GM12878 (cell line): Measurements from ENCODE around the gene KATNBL1. TPM values are rescaled to one million over a fixed set of nuclear protein-coding genes. Genes with fewer than 3 reads are reported as not detected.

Experiments
- BCL3 ChIP-seq: IDR thresholded peaks from 2 replicates; pipeline ENCODE4 v1.6.1; 2011; ENCODE audit warnings: borderline replicate concordance, low read depth, mild to moderate bottlenecking, moderate library complexity, low read length; ENCODE audit not compliant: insufficient read depth, poor library complexity, severe bottlenecking
- CUX1 ChIP-seq: IDR thresholded peaks from 2 replicates; pipeline ENCODE4 v1.6.1; 2012; ENCODE audit warnings: improper control_type of control experiment, low read depth, low read length; ENCODE audit not compliant: insufficient replicate concordance
- DPF2 ChIP-seq: fragments of 450-650 bp; IDR thresholded peaks from 2 replicates; pipeline ENCODE4 v1.6.1; 2017; ENCODE audit warnings: mild to moderate bottlenecking
- E2F8 ChIP-seq: fragments of 450-650 bp; IDR thresholded peaks from 2 replicates; pipeline ENCODE4 v1.6.1; 2018; ENCODE audit warnings: mild to moderate bottlenecking, low read depth, moderate library complexity; ENCODE audit not compliant: partially characterized antibody
- E4F1 ChIP-seq: fragments of 450-650 bp; IDR thresholded peaks from 2 replicates; pipeline ENCODE4 v1.6.1; 2018; ENCODE audit warnings: borderline replicate concordance, mild to moderate bottlenecking; ENCODE audit not compliant: partially characterized antibody
- EGR1 ChIP-seq, 2 experiments: IDR thresholded peaks; 1 replicate in 1 of 2; 2 replicates in 1 of 2; pipeline ENCODE4 v1.6.1; 2011 to 2012; ENCODE audit warnings: low read depth in 2 of 2, low read length in 2 of 2, borderline replicate concordance in 1 of 2, mild to moderate bottlenecking in 1 of 2, moderate library complexity in 1 of 2
- ELK1 ChIP-seq: IDR thresholded peaks from 2 replicates; pipeline ENCODE4 v1.6.1; 2012; ENCODE audit warnings: low read depth, low read length, improper control_type of control experiment
- EZH2 ChIP-seq: IDR thresholded peaks from 2 replicates; pipeline ENCODE4 v1.6.1; 2012; ENCODE audit warnings: low read depth, mild to moderate bottlenecking, control low read depth, inconsistent platforms, low read length, borderline replicate concordance; ENCODE audit not compliant: control insufficient read depth
- FOXK2 ChIP-seq: fragments of 450-650 bp; IDR thresholded peaks from 2 replicates; pipeline ENCODE4 v1.6.1; 2017; ENCODE audit warnings: mild to moderate bottlenecking, moderate library complexity
- LARP7 ChIP-seq: fragments of 450-650 bp; IDR thresholded peaks from 2 replicates; pipeline ENCODE4 v1.6.1; 2017; ENCODE audit warnings: mild to moderate bottlenecking
- POU2F2 ChIP-seq: IDR thresholded peaks from 3 replicates; pipeline ENCODE4 v1.6.1; 2011; ENCODE audit warnings: low read depth, mild to moderate bottlenecking, low read length, borderline replicate concordance
- RUNX3 ChIP-seq: IDR thresholded peaks from 2 replicates; pipeline ENCODE4 v1.6.1; 2012; ENCODE audit warnings: low read length, inconsistent platforms
- SREBF1 ChIP-seq: IDR thresholded peaks from 2 replicates; pipeline ENCODE4 v1.6.1; 2012; ENCODE audit warnings: mild to moderate bottlenecking, low read length
- SUZ12 ChIP-seq: fragments of 200-600 bp; sonication (generic); IDR thresholded peaks from one replicate; pipeline ENCODE4 v1.6.1; 2018; ENCODE audit warnings: antibody characterized with exemption, mild to moderate bottlenecking; ENCODE audit not compliant: unreplicated experiment
- polyA plus RNA-seq, 11 experiments: library from polyadenylated mRNA; depleted of rRNA in 4 of 11; unstranded in 6 of 11; stranded (reverse) in 5 of 11; fragments of >200 nt; fragmentation: Nextera tagmentation in 4 of 11; fragmentation: Illumina TruSeq in 1 of 11; extraction: Ambion mirVana in 4 of 11; extraction: Trizol in 1 of 11; gene quantifications; 1 replicate in 1 of 11; 2 replicates in 10 of 11; pipeline versions ENCODE4 v1.2.1 to v1.2.3, GENCODE V29; 2011 to 2016; ENCODE audit warnings: inconsistent platforms in 2 of 11, missing spikeins in 2 of 11, low read depth in 1 of 11
- total RNA-seq, 4 experiments: library from RNA; depleted of rRNA in 3 of 4; stranded (reverse); fragments of >200 nt in 3 of 4; fragmentation: Illumina TruSeq in 1 of 4; extraction: Trizol in 1 of 4; gene quantifications; 2 replicates each; pipeline versions ENCODE4 v1.2.1 to v1.2.3, GENCODE V29; 2013 to 2021

KATNBL1 gene
- total and polyA plus RNA-seq, 10 of the 15 experiments (the other 5 are each of a cell fraction or from before 2014, with no cell fraction given) = 7.8 to 58.8 (median 30.1) TPM

- TF ChIP-seq SREBF1 (no peak), LARP7 (peak; percentile 99), RUNX3 (no peak), ELK1 (0 out of 2 replicates have a peak, but pooled peaks have one; percentile 37), EZH2 (no peak), BCL3 (no peak), FOXK2 (no peak), E2F8 (no peak), POU2F2 (peak; percentile 73; the same call in 2 of the 3 replicates), E4F1 (no peak), CUX1 (no peak), DPF2 (peak; percentile 83), EGR1 (IDR thresholded peaks at IDR 0.05; ENCODE audit: borderline replicate concordance in 1 of 2, low read depth in 2 of 2, low read length in 2 of 2) (peak in 1 of 2 experiments; percentile 54; a peak in 1 of 3 replicates), SUZ12 (no peak)
Measured at GRCh38 chr15:34209421-34210282, at the start of gene KATNBL1 (continued).
